HuH-7.5 (cell line): ENCODE data around the gene CCDC85B.

Experiments used
- DNase-seq: peaks from one replicate; pipeline ENCODE4 v3.0.0; 2011; ENCODE audit warnings: low spot score

The CCDC85B gene

GRCh38 chr11:65934014-65934413 lies 43.5 kb downstream of the CCDC85B start:
- DNase-seq = no peak

GRCh38 chr11:65937766-65938165 lies 47.3 kb downstream of the CCDC85B start:
- no peak for DNase-seq
